ENCODE data around the gene MSRB1.
"Not testable (repeated sequence)": the region's sequence is repeated elsewhere in the genome, so short reads cannot be mapped to it uniquely, and the experiment has no call there.

The MSRB1 gene

DNA sequence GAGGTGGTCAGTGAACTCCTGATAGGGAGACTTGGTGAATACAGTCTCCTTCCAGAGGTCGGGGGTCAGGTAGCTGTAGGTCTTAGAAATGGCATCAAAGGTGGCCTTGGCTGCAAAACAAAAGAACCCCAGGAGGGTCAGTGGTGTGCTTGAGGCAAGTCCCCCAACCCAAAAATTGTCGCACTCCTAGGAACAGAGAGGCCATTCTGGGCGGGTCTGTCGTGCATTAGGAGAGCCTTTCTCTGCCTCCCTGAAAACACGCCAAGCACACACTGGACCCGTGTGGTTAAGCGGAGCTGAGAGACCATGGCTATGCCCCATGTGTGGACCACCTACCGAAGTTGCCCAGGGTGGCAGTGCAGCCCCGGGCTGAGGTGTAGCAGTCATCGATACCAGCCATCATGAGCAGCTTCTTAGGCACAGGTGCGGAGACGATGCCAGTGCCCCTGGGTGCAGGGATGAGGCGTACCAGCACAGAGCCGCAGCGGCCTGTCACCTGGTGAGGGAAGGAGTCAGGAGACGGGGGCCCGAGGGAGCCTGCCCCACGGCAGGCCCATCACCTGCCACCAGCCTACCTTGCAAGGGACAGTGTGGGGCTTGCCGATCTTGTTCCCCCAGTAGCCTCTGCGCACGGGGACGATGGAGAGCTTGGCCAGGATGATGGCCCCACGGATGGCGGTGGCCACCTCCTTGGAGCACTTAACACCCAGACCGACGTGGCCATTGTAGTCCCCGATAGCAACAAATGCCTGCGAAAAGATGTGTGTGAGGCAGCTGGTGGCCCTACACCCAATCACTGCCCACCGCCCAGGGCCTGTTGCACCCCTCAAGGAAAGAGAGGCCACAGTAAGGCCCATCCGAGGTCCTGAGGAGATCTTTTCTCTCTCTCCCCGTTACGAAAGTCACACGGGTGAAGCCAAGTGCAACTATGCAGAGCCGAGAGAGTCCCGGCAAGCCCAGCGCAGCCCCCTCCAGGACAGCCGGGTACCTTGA is 19.5 kb upstream of the MSRB1 start:
- DNase-seq (ENCODE audit: low read depth in 2 of 2): not testable (repeated sequence)

DNA sequence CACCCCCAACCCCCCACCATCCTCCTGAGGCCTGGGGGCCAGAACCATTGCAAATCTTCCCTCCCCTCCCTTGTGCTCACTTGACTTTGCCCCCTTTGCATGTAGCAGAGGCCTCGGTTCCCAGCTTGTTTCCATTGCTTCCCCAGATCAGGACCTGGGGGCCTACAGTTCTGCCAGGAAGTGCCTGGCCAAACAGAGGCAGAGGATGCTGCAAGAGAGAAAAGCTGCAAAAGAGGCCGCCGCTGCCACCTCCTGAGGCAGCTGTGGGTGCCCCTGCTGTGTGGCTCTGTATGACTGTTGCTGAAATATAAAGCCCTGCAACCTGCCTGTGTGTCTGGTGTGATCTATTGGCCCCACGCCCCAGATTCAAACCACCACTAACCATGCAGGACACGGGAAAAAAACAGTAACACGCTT is 18.7 kb upstream of the MSRB1 start:
- DNase-seq (ENCODE audit: low read depth in 2 of 2): no peak

DNA sequence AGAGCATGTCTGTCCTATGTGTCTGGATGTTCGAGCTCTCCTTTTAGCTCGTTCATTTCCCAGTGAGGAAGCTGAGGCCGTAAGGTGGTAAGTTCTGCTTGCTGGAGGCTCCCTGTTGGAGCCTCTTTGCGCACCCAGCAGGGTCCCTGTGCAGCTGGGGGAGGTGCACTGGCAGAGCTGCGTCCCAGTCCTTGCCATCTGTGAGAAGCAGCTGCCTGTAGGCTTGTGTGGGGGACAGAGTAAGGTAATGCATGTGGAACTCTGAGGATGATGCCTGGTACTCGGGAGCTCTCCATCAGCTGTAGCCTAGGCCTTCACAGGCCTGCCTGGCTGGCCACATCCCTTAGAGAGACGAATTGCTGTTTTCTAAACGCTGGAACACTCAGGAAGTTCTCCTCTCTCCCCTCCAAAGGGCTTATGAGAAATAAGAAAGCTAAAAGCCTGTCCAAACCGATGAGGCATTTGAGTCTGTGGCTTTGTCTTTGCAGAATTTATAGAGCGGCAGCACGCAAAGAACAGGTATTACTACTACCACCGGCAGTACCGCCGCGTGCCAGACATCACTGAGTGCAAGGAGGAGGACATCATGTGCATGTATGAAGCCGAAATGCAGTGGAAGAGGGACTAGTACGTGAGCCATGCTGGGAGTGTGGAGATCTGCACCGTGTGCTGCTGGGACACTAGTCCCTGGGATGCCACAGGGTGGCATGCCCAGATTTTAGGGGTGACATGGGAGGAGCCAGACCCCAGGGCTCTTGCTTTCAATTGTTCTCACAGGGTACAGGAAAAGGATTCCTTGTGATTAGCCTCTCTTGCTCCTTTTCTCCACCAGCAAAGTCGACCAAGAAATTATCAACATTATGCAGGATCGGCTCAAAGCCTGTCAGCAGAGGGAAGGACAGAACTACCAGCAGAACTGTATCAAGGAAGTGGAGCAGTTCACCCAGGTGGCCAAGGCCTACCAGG is 17.9 kb upstream of the MSRB1 start:
- no peak for DNase-seq (ENCODE audit: low read depth in 2 of 2)

DNA sequence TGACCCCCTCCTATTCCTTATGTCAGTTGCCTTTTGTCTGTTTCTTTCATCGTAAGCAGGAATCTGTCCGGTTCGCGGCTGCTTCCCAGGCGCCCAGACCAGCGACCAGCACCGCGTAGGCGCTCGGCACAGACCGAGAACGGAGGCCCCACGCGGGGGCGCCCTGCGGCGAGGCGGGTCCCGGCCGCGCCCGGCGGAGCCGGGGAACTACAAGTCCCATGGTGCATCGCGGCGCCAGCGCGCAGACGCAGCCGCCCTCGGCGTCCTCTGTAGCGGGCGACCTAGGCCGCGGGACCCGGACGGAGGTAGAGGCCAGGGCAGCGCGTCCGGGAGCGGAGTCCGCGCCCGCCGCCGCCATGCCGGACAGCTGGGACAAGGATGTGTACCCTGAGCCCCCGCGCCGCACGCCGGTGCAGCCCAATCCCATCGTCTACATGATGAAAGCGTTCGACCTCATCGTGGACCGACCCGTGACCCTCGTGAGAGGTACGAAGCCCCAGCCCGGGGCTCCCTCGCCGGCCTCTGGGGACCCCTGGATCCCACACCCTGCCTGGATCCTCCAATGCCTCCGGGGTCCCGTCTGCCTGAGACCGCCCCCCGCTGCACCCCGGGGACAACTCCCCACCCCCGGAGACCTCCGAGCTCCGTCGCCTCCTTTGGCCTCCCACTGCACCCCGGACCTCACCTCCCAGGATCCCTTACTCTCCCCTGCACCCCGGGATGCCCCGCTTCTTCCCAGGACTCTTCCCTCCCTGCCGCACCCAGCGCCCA is 16.5 kb upstream of the MSRB1 start, which contains the start of gene NDUFB10:
Gene NDUFB10 (plus strand): TSS at position 270 of the 771 bp plus-strand sequence. CDS start 87 bp downstream, at position 357.
- DNase-seq (ENCODE audit: low read depth in 2 of 2): peak; percentile 93 to 94

DNA sequence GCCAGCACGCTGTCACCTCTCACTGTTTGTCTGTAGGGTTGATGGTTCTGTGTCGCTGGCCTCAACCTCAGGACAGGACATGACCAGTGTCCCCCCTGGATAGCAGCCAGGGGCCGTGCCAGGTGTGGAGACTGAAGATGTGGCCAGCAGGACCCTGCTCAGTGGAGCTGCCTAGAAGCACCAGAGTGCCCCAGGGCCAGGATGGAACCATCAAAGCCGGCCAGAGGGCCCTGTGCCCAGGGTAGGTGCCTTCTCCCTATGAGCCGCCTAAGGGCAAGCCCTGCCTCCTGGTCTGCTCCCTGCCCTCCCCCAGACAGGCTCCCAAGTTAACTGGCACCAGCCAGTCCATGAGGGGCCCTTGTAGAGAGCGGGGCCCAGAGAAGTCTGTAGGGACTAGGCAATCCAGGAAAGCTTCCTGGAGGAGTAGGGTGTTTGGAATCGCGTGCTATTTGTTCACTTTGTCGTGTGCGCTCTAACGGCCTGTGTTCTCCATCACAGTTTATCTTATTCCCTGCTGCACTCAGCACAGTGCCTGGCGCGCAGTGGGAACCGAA is 15.8 kb upstream of the MSRB1 start:
- no peak for DNase-seq (ENCODE audit: low read depth in 2 of 2)

DNA sequence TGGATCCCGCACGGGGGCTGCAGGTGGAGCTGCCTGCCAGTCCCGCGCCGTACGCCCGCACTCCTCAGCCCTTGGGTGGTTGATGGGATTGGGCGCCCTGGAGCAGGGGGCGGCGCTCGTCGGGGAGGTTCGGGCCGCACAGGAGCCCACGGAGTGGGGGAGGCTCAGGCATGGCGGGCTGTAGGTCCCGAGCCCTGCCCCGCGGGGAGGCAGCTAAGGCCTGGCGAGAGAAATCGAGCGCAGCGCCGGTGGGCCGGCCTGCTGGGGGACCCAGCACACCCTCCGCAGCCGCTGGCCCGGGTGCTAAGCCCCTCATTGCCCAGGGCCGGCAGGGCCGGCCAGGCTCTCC is 15.1 kb upstream of the MSRB1 start:
- not testable (repeated sequence) for DNase-seq (ENCODE audit: low read depth in 2 of 2)

DNA sequence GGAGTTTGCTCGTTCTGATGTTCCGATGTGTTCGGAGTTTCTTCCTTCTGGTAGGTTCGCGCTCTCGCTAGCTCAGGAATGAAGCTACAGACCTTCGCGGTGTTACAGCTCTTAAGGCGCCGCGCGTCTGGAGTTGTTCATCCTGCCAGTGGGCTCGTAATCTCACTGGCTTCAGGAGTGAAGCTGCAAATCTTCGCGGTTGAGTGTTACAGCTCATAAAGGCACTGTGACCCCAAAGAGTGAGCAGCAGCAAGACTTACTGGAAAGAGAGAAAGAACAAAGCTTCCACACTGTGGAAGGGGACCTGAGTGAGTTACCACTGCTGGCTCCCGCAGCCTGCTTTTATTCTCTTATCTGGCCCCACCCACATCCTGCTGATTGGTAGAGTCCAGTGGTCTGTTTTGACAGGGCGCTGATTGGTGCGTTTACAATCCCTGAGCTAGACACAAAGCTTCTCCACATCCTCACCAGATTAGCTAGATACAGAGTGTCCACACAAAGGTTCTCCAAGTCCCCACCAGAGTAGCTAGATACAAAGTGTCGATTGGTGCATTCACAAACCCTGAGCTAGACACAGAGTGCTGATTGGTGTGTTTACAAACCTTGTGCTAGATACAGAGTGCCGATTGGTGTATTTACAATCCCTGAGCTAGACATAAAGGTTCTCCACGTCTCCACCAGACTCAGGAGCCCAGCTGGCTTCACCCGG is 14.6 kb upstream of the MSRB1 start:
- not testable (repeated sequence) for DNase-seq (ENCODE audit: low read depth in 2 of 2)

DNA sequence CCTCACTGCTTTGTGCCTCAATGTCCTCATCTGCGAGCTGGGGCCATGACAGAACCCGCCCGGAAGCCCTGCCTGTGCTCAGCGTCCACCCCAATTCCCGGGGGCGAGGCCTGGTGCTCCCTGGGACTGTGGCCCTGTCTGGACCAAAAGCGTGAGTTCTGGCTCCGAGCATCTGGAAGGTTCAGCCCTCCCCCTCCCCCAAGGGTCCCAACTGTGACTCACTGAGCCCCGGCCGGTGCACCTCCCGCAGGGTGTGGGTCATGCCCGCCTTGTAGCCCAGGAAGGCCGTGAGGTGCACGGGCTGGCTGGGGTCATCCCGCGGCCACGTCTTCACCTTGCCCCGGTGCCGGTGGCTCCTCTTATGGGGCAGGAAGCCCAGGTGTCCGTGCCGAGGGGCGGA is 10.7 kb upstream of the MSRB1 start:
- DNase-seq (ENCODE audit: low read depth in 2 of 2): no peak

DNA sequence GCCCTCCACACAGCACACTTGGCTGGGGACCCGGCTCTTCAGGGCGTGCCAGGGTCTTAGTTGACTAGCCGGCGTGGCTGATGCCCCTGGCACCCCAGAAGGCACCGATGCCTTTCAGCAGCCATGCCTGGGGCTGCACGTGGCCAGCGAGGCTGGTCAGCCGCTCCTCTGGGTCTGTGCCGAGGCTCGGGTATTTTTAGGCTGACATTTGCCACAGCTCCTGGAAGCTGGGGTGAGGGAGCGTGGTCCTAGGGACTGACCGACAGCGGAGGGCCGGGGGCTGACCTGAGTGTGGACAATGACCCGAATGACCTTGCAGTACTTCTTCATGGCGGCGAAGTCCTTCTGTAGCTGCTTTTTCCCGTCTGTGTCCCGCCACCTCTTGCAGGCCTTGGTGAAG is 7.6 kb upstream of the MSRB1 start:
- DNase-seq (ENCODE audit: low read depth in 2 of 2): no peak

DNA sequence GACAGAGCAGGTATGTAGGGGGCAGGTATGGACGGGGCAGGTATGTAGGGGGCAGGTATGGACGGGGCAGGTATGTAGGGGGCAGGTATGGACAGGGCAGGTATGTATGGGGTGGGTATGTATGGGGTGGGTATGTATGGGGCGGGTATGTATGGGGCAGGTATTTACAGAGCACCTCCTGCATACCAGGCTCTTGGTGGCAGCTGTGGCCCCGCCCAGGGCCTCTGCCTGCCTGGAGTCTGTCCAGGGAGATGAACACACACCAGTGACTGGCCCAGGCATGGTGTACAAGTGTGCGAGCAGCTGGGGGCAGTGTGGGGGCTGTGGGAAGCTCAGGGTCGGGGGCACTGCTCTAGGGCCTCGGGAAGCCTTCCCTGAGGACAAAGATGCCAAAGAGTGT is 7.0 kb upstream of the MSRB1 start:
- no peak for DNase-seq (ENCODE audit: low read depth in 2 of 2)

DNA sequence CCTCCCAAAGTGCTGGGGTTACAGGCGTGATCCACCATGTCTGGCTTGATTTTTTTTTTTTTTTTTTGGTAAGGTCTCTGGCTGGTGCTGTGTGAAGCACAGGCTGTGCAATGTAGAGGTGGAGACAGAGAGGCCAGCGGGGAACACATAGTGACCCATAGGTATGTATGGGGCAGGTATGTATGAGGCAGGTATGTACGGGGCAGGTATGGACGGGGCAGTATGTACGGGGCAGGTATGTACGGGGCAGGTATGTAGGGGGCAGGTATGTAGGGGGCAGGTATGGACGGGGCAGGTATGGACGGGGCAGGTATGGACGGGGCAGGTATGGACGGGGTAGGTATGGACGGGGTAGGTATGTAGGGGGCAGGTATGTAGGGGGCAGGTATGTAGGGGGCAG is 6.5 kb upstream of the MSRB1 start:
- no peak for DNase-seq (ENCODE audit: low read depth in 2 of 2)

DNA sequence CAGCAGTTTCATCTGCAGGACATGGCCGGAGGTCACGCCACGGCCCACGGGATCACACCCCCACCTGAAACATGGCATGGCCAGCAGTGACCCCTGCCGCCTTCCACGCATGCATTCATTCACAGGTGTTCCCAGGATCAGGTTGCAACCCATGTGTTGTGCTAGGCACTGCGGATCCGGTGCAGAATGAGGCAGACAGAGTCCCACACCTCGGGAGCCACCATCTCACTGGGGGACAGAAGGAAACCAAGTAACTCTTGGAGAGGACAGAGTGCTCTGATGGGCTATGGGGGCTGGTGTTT is 4.3 kb upstream of the MSRB1 start:
- DNase-seq (ENCODE audit: low read depth in 2 of 2): no peak

DNA sequence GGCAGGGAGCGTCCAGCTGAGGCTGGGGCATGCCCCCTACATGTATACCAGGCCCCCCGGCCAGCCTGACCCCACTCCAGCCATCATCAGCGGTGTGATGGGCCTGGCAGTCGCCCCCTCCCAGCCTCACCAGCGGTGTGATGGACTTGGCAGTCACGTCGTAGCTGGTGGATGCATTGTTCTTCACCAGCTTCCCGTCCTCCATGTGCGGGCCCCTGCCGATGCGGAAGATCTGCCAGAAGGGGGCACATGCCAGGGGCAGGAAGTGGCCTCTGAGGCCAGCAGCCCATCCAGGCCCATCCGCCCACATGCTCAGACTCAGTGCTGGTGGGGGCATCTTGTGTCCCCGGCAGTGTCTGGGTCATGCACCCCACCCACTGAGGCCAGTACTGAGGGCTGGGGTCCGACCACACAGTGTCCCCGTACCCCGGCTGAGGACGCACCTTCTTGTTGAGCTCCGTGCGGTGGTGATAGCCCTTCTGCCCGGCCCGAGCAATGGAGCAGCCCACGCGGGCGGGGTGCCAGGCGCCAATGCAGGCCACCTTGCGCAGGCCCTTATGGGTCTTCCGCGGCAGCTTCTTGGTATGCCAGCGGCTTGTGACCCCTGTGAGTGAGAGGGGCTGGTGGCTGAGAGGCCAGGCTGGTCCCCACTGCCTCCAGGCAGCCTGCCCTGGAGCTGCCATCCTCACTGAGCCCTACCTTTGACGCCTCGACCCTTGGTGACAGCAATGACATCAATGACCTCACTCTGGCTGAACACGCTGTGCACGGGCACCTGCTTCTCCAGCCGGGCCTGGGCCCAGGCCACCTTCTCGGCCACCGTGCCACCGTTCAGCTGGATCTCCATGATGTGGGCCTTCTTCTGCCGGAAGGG is 3.7 kb upstream of the MSRB1 start:
- no peak for DNase-seq (ENCODE audit: low read depth in 2 of 2)

DNA sequence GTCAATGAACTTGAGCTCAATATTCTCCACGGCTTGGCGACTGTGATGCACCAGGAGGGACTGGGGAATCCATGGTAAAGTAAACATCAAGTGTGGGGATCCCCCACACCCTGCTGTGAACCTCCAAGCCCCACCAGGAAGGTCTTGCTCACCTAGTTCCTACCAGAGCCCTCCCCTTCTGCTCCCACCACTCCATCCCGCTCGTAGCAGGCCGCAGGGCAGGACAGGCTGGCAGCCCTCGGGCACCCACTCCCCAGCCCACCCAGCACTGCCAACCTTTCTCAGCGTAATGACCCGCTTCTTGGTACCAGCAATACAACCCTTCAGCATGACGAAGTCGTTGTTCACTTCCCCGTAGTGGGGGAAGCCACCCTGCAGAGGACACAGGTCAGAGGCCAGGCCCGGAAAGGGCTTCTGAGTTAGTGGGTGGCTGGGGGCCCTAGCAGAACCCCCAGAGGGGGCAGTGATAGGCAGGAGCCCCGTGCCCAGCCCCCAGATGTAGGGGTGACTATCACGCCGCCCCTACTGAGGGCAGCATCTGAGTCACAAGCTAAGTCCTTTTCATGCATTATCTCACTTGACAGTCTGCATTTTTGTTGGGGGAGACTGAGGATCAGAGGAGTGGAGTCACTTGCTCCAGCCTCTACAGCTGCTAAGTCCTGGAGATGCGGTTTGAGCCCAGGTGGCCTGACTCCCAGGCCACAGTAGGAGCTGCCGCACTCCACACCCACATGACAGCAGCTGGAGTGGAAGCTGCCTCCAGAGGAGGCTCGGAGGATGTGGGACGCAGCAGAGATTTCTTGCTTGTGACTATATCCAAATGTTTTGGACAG is 2.8 kb upstream of the MSRB1 start:
- no peak for DNase-seq (ENCODE audit: low read depth in 2 of 2)

DNA sequence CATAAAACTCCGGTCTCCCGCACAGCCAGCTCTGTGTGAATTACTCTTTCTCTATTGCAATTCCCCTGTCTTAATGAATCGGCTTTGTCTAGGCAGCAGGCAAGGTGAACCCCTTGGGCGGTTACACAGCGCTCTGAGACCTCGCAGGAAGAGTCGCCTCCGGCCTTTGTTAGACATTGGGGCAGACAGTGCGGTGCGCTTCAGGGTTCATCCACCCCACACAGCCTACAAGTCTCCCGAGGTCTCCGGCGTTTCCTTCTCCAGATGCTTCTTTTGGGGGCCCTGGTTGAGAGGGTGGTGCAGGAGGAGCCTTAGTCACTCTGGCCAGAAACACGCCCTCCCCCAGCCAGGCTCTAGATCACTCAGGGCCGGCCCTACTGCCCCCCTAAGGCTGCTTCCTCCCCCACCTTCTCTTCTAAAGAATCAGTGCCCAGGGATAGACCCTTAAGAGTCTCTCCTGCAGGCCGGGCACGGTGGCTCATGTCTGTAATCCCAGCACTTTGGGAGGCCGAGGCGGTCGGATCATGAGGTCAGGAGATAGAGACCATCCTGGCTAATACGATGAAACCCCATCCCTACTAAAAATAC is 1.7 kb upstream of the MSRB1 start:
- no peak for DNase-seq (ENCODE audit: low read depth in 2 of 2)

DNA sequence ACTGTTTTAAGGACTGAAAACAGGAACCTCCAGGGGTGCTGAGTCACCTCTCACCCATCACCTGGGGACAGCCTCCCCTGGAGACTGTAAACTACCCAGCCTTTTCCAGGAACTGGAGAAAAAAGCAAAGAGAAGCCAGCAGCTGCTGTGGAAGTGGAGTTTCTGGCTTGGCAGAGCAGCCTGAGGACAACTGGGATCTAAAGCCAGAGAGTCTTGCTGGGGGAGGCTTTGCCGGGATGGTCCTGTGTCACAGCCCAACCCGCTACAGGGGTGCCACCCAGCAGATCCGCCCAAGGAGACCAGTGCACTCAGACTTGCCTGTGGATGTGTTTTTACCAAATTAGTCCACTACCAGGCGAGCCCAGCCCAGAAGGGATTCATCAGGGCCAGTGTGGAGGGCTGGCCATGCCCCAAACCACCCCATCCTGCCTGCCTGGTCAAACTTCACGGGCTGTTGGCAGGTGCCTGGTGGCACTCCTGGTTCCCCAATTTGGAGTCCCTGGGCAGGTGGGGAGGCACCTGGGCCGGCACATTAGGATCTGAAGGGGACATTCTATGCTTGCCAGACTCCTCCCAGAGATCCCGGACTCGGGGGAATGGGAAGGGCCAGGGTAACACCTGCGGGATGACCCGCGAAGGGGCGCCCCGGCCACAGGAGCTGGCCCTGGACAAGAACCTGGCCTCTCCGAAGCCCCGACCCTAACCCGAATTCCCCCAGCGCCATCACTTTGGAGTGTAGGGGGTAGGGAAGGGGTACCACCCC is 771 bp downstream of the MSRB1 start:
- no peak for DNase-seq (ENCODE audit: low read depth in 2 of 2)

DNA sequence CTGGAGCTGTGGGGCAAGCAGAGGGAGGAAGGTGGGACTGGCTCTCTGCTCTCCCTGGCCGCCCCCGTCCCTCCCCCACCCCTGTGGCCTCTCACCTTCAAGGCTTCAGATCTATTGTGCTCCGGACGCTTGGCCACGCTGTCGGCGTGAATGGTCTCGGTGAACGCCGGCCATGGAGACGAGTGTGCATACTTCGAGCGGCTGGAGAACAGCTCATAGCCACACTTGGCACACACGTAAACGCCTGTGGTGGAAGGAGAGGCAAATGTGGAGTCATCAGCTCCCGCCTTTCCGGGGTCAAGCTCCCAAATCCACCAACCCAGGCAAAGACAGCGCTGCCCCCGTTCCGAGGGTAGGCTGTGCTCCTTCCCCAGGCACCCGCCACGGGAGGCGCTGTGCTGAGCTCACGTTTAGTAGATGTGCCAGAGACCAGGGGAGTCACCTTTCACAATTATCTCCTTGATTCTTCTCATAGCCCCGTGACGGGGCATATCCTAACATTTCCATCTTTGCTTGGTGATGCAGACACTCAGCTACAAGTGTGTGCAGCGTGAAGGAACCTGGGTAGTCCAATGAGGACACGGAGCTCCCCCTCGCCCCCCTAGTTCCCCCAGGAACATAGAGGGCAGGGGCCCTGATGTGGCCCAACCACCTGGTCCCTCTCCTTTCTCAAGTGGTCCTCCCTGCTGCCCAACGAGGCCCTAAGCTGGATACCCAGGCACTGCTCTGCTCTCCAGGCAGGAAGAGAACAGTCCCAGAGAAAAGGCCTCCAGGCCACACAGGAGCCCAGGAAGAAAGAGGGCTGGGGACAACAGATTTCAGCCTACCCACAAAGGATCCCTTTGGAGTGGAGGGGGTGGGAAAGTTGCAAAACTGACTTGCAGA is 1.6 kb downstream of the MSRB1 start:
- no peak for DNase-seq (ENCODE audit: low read depth in 2 of 2)

Measured in stimulated activated CD8-positive, alpha-beta memory T cell treated with anti-CD3 and anti-CD28 coated beads, Interleukin-2, amount 100 ng/mL, for 48 hours (primary cell).